DOHH2 (cell line): ENCODE results near the gene TRAPPC11.

Source experiments
- EZH2phosphoT487 ChIP-seq: fragments of 200-600 bp; sonication (generic); IDR thresholded peaks from 2 replicates; pipeline ENCODE4 v1.6.1; 2017; ENCODE audit warnings: borderline replicate concordance, mild to moderate bottlenecking, antibody characterized with exemption, low read length, moderate library complexity, mixed read lengths
- TF ChIP-seq, protein P1 (sequence below): fragments of 200-600 bp; sonication (generic); IDR thresholded peaks from one replicate; pipeline ENCODE4 v1.5.1; 2014; ENCODE audit warnings: antibody characterized with exemption, mild to moderate bottlenecking, low read depth, low read length; ENCODE audit not compliant: poor library complexity, severe bottlenecking

DNA sequence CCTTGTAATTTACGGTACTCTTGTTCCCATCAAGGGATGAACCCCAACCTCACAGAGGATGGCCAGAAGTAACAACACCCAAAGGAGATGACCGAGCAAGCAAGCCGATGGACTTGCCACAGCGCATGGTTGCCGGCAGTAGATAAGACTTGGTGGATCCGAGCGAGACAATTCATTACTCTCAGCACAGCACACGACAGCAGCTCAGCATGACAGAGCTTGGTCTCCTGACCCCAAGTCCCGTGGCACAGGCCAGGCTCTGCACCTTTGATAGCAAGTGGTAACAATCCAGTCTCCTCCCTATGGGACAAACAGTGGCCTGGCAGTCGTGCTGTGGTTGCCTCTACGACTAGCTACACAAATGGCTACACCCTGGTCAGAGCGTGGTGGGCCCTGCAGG, 26.4 kb upstream of the TRAPPC11 start:
- TF ChIP-seq, protein P1, sequence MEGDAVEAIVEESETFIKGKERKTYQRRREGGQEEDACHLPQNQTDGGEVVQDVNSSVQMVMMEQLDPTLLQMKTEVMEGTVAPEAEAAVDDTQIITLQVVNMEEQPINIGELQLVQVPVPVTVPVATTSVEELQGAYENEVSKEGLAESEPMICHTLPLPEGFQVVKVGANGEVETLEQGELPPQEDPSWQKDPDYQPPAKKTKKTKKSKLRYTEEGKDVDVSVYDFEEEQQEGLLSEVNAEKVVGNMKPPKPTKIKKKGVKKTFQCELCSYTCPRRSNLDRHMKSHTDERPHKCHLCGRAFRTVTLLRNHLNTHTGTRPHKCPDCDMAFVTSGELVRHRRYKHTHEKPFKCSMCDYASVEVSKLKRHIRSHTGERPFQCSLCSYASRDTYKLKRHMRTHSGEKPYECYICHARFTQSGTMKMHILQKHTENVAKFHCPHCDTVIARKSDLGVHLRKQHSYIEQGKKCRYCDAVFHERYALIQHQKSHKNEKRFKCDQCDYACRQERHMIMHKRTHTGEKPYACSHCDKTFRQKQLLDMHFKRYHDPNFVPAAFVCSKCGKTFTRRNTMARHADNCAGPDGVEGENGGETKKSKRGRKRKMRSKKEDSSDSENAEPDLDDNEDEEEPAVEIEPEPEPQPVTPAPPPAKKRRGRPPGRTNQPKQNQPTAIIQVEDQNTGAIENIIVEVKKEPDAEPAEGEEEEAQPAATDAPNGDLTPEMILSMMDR = no peak
- no peak for TF ChIP-seq EZH2phosphoT487
